ENCODE data around the gene ARHGEF10L.
"Not testable (repeated sequence)": the region's sequence is repeated elsewhere in the genome, so short reads cannot be mapped to it uniquely, and the experiment has no call there.

Gene ARHGEF10L

GRCh38 chr1:17539477-17540254, at the start of gene ARHGEF10L:
Gene ARHGEF10L, plus strand, starts transcription at chr1:17539698. Its CDS starts 40,898 bp downstream, at chr1:17580596.
- no peak for DNase-seq

- DNase-seq, result not testable (repeated sequence)
Measured at GRCh38 chr1:17489768-17490417, 49.6 kb upstream of the ARHGEF10L start.

GRCh38 chr1:17490667-17491066, 48.8 kb upstream of the ARHGEF10L start:
- DNase-seq, result not testable (repeated sequence)

- peak; percentile 52 for DNase-seq
Measured at GRCh38 chr1:17494114-17494729, 45.3 kb upstream of the ARHGEF10L start.

- DNase-seq, result no peak
Measured at GRCh38 chr1:17496419-17496818, 43.1 kb upstream of the ARHGEF10L start.

GRCh38 chr1:17498214-17498613, 41.3 kb upstream of the ARHGEF10L start:
- no peak for DNase-seq

GRCh38 chr1:17502326-17502778, 37.1 kb upstream of the ARHGEF10L start:
- DNase-seq, result peak; percentile 72

- no peak for DNase-seq
Measured at GRCh38 chr1:17503146-17503545, 36.4 kb upstream of the ARHGEF10L start.

GRCh38 chr1:17507200-17507599, 32.3 kb upstream of the ARHGEF10L start:
- not testable (repeated sequence) for DNase-seq

- DNase-seq, result no peak
Measured at GRCh38 chr1:17507915-17508314, 31.6 kb upstream of the ARHGEF10L start.

GRCh38 chr1:17509363-17509762, 30.1 kb upstream of the ARHGEF10L start:
- no peak for DNase-seq

GRCh38 chr1:17510138-17510537, 29.4 kb upstream of the ARHGEF10L start:
- no peak for DNase-seq

- no peak for DNase-seq
Measured at GRCh38 chr1:17511188-17511587, 28.3 kb upstream of the ARHGEF10L start.

- no peak for DNase-seq
Measured at GRCh38 chr1:17513131-17513530, 26.4 kb upstream of the ARHGEF10L start.

GRCh38 chr1:17514776-17515175, 24.7 kb upstream of the ARHGEF10L start:
- DNase-seq, result no peak

GRCh38 chr1:17515902-17516301, 23.6 kb upstream of the ARHGEF10L start:
- no peak for DNase-seq

GRCh38 chr1:17516303-17517214, 22.9 kb upstream of the ARHGEF10L start:
- DNase-seq, result no peak

- DNase-seq, result no peak
Measured at GRCh38 chr1:17520041-17520440, 19.5 kb upstream of the ARHGEF10L start.

- no peak for DNase-seq
Measured at GRCh38 chr1:17520473-17521319, 18.8 kb upstream of the ARHGEF10L start.

- no peak for DNase-seq
Measured at GRCh38 chr1:17521946-17522612, 17.4 kb upstream of the ARHGEF10L start.

All from NCI-H510A (cell line).